NCI-H1417 (cell line): Measurements from ENCODE around the gene ATM.

Experiments
- DNase-seq, 3 experiments: peaks; one replicate each; lab custom pipeline; 2025; lab: John Stamatoyannopoulos, UW

ATM gene

GRCh38 chr11:108222574-108223347 lies at the start of gene ATM, which contains the start of gene NPAT:
TSS of gene ATM (plus strand) at chr11:108223067. CDS start at chr11:108227625, 4,558 bp downstream.
TSS of gene NPAT (minus strand) at chr11:108222638. CDS start at chr11:108222536, 102 bp downstream.
- peak; percentile 98 to 100 (median 100) for DNase-seq

DNA sequence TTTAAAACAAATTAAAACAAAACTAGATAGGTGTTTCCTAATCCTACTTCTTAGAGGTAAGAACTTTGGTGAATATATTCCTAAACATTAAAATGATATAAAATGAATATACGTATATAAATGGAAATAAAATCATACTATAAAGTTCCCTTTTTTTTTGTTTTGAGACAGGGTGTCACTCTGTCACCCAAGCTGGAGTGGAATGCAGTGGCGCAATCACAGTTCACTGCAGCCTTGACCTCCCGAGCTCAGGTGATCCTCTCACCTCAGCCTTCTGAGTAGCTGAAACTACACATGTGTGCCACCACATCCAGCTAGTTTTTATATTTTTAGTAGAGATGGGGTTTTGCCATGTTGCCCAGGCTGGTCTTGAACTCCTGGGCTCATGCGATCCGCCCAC lies 45.3 kb upstream of the ATM start:
- no peak for DNase-seq

- DNase-seq, result no peak
These were observed 29.1 kb upstream of the ATM start for GRCh38 chr11:108193725-108194124.

- DNase-seq, result no peak
These were observed 26.0 kb upstream of the ATM start for GRCh38 chr11:108196901-108197300.

GRCh38 chr11:108197351-108197750 lies 25.5 kb upstream of the ATM start:
- DNase-seq, result no peak

- DNase-seq, result no peak
These were observed 24.0 kb upstream of the ATM start for GRCh38 chr11:108198833-108199232.

DNA sequence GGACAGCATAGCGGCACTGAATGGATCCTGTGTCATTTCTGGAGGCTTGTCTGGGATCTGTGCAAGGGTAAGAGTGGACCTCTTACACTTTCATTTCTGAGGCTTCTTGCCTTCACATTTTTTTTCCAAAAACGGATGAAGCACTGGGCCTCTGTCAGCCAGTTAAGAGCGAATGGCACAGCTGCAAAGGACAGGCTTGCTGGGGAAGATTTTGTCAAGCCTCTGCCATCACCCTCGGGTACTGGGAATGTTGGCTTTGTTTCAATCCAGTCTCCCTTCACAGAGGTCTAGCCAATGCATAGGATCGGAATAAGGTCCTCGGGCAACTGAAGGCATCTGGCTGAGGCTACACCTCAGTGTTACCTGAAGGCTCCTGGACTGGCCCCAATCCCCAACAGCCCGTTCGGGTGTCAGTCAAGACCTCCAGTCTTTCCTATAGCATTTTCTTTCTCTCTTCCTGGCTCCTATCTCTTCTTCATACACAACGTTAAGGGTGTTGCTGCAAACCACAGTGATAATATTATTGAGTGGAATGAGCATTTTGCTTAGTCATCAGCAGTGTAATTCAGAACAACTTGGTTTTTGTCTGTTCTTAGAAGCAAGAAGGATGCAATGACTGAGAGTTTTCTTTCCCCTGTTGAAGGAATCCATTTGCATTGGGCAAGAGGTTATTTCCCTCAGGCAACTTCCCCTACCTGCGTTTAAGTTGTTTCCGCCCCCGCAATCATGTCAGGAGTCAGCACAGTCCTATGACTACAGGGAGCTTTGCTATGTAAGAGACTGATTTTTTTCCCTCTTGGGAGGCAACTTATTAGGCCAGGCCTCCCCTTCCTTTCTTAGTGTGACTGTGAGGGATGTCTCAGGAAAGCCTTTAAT lies 23.2 kb upstream of the ATM start:
- no peak for DNase-seq

DNA sequence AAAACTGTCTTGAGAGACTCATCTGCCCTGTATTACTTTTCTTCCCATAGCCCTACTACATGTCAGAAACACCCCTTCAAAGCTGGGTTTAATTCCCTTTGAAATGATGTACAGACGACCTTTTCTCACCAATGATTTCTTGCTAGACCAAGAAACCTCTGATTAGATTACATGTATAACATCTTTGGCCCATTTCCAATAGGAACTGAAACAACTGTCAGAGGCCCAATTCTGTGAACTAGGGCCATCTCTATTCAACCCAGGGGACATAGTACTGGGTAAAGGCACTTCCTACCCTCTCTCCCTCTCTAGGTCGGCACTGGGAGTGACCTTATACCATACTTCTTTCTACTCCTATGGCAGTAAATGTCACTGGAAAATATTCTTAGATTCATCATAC lies 19.8 kb upstream of the ATM start:
- DNase-seq, result no peak

- no peak for DNase-seq
These were observed 18.5 kb upstream of the ATM start for GRCh38 chr11:108204376-108204775.

DNA sequence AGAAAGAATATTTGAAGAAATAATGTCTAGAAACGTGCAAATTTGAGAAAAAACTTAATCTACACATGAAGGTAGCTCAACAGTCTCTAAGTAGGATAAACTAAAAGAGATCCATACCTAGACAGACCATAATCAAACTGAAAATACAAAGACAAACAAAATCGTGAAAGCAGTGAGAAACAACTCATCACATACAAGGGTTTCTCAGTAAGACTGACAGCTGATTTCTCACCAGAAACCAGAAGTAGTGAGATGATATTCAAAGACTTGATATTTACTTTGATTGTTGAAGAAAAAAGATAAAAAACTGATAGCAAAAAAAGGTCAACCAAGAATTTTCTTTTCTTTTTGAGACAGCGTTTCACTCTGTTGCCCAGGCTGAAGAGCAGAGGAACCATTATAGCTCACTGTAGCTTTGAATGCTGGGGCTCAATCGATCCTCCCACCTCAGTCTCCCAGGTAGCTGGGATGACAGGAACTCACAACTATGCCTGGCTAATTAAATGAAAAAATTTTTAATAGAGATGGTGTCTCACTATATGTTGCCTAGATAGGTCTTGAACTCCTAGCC lies 17.9 kb upstream of the ATM start:
- no peak for DNase-seq

- no peak for DNase-seq
These were observed 16.7 kb upstream of the ATM start for GRCh38 chr11:108206171-108206570.

DNA sequence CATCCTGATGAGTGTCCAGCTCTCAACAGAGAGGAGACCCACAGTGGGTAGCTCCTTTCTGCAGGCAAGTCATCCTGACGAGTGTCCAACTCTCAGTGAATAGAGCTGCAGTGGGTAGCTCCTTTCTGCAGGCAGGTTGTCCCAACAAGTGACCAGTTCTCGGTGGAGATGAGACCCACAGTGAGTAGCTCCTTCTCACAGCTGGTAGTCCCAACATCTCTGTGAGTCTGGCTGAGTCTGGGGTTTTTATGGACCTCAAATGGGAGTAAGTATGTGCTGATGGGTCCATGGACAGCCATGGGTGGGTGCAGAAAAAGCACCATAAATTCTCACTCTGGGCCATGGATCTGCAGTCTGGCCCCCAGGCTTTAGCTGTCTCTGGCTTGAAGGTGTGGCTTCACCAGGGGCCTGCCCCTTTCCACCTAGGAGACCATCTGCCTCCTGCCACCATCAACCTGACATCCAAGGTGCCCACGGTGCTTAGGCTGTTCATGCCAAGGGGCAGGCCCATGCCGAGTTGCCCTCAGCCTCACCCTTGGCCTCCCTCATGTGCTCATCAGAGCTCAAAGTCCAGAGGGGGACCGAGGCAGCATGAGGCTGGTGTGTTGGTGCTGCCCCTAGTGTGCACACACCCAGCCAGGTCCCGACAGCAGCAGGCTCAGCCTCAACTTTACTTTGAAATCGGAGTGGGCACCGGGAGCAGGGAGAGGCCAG lies 15.7 kb upstream of the ATM start:
- DNase-seq, result no peak

DNA sequence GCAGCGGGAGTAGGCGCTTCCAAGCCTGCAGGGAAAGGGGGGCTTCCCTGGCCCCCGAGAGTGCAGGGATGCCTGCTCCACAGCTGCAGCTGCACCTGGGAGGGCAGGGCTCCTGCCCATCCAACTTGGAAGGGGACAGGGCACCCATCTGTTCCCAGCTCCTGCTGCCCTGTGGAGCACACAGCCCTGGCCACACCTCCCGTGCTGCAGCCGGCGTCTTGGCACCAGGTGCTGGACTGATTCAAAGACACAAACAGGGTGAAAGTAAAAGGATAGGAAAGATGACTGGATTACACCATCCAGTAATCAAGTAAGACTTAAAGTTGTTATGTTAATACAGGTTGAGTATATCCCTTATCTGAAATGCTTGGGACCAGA lies 15.2 kb upstream of the ATM start:
- no peak for DNase-seq

DNA sequence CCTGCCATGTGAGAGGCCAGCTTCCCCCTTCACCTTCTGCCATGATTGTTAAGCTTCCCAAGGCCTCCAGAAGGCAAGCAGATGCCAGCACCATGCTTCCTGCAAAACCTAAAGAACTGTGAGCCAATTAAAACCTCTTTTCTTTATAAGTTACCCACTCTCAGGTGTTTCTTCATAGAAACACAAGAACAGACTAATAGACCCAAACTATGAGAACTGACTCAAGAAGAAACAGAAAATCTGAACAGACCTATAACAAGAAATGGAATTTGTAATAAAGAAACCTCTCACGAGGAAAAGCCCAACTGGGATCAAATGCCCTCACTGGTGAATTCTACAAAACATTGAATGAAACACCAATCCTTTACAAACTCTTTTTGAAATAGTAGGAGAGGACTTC lies 12.4 kb upstream of the ATM start:
- no peak for DNase-seq

DNA sequence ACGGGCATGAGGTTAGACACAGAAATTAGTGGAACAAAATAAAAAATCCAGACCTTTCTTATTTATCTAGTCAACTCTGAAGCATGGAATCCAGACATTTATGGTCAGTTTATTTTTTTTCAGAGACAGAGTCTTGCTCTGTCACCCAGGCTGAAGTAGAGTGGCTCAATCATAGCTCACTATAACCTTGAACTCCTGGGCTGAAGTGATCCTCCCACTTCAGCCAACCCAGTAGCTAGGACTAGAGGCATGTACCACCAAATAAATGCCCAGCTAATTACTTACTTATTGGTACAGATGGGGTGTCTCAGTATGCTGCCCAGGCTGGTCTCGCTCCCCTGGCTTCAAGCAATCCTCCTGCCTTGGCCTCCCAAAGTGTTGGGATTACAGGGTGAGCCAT lies 9.1 kb upstream of the ATM start:
- DNase-seq, result no peak

- DNase-seq, result no peak
These were observed 5.9 kb upstream of the ATM start for GRCh38 chr11:108216988-108217387.

DNA sequence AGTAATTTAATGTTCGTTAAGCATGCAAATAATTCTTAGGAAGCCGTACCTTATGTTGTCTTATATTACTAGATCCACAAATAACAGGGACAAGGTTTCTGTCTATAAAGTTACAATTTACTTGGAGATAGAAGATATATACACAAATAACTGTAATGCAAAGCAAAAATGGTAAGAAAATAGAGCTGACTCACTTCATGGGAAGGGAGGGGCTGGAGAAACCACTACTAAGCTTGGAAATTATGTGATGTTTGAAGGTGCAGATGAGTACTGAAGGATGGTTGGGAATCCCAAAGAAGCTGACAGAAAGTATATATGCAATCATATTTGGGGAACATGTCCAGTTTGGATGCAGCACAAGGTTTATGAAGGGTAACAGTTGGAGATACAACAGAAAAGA lies 4.4 kb upstream of the ATM start:
- no peak for DNase-seq

DNA sequence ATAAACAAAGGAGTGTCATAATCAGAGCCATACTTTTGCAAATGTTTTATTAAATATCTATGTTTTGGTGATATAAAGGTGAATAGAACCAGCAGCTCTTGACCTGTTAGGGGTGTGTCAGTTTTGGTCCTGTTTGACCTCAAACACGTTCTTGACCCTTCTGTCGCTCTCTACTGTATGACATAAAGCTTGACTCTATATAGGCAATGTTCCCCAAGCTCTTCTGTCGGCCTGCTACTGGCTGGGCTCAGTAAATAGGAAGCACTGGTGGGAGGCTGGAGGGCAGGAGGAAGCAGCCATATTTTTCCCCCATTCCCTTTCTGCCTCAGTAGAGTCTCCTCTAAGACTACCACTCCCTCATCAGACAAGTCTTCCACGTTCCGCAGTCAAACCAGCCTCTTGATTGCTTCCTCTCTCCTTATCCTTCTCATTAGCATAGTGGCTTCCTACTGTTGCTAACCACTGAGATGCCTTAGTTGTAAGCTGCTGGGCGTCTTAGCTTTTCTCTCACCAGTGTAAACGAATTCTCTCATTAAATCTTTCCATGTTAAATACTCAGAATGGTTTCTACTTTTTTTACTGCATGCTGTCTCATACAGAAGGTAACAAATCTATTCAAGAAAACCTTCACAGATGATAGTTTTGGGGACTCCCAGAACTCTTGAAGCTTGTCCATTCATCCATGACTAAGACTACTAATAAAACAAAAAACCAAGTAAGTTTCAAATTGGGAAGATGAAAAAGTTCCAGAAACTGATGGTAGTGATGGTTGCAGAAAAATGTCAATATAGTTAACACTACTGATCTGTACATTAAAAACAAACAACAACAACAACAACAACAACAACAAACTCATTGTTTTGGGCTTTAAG lies 3.7 kb upstream of the ATM start:
- DNase-seq, result no peak

DNA sequence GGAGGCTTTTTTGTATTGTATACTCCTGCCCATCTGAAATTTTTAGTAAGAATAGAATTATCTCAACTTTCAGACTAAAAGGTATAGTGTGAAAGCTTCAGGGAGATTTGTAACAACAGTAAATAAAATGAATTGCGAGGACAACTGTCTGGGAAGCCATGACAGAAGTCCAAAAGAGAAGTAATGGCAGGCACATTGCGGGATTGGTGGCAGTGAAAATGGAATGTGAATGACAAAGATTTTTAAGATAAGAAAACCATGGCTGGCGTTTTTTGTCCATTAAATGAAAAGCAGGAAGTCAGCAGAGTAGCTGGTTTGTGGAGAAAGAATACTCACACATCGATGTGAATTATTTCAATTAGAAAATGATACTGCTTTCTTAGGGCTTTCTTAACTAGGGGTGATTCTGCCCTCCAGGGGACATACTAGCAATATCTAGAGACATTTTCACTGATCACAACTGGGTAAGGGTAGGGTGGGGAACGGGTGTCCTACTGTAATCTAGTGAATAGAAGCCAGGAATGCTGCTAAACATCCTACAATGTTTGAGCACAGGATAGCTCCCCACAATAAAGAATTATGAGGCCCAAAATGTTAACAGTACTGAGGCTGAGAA lies 2.0 kb upstream of the ATM start:
- peak in 1 of 3 experiments; percentile 39 for DNase-seq

DNA sequence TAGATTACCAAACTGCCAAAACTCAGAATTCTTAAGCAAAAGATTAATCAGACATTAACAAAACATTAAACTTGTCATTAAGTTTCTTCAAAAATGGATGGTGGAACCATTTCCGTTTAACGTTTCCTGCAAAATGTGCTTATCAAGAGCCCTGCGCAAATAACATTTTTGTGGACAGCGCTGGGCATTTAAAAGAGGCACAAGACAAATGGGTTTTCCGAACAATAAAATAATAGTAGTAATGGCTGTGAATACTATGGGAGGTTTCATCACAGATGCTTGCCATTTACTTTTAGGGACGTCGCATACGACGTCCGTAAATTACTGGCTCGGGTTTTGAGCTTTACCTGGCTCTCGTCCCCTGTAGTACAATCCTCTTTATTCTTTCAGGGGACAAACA lies 1.5 kb upstream of the ATM start:
- peak in 2 of 3 experiments; percentile 40 to 65 for DNase-seq
